HG03139 (cell line): ENCODE results near the gene CST8.

Source experiments
- ATAC-seq: cut with Tn5 transposase; IDR thresholded peaks from one replicate; pipeline ENCODE4 v1.9.1; 2021; ENCODE audit not compliant: unreplicated experiment

Gene CST8

DNA sequence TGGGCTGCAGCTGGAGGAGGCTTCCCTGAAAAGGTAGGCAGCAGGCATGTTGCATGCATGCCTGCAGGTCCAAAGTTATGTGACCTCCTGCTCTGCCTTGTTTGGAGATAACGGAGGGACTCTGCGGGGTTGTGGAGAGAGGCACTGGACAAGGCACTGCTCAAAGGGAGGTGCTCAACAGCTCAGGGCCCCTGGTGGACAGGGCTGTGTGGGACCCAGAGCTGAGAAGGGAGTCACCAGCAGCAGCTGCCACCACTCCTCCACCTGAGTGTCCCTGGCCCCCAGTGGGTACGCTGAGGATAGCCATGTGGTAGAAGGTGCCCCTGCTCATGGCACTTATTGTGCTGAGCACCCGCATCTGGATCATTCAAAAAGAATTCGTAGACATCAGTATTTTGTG lies 15.5 kb upstream of the CST8 start:
- ATAC-seq, result no peak

- ATAC-seq, result no peak
Measured at GRCh38 chr20:23476015-23476754, 14.7 kb upstream of the CST8 start.

GRCh38 chr20:23477223-23477622 lies 13.7 kb upstream of the CST8 start:
- no peak for ATAC-seq

- no peak for ATAC-seq
Measured at GRCh38 chr20:23479043-23479442, 11.9 kb upstream of the CST8 start.

- ATAC-seq, result no peak
Measured at GRCh38 chr20:23482138-23482537, 8.8 kb upstream of the CST8 start.

GRCh38 chr20:23484081-23484480 lies 6.8 kb upstream of the CST8 start:
- no peak for ATAC-seq

DNA sequence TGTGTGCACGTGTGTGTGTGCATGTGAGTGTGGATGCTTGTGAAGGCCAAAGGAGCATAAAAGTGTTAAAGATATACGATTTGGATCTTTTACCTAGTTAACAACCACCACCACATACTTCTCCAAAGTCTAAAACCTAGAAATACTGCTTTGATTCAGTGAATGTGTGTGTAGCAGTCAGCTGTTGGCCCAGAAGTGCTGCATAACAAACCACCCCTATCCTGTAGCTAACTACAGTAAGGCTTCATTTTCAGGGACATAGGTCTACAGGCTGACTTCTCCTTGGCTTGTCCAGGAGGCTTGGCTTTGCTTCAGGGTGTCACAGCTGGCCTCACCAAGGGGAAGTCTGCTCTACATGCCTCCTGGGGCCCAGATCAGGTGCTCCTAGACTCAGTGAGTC lies 2.4 kb upstream of the CST8 start:
- no peak for ATAC-seq

GRCh38 chr20:23488996-23489395 lies 1.9 kb upstream of the CST8 start:
- no peak for ATAC-seq

DNA sequence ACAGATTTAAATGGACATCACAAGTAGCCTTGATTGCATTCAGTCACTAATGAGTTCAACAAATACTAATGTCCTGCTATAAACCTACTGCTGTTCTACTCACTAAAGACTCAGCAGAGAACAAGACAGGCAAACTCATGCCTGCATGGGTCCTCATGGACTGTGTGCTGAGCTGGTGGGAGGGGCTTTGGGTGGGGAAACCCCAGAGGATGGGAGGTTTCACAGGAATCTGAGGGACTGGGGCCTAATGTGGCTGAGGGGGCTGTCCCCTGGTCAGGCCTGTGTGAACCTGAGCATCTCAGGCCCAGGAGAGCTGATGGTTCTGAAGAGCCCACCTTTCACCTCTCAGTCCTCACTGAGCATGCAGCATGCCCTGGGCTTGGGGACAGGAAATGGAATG lies 1.4 kb downstream of the CST8 start:
- ATAC-seq, result no peak

DNA sequence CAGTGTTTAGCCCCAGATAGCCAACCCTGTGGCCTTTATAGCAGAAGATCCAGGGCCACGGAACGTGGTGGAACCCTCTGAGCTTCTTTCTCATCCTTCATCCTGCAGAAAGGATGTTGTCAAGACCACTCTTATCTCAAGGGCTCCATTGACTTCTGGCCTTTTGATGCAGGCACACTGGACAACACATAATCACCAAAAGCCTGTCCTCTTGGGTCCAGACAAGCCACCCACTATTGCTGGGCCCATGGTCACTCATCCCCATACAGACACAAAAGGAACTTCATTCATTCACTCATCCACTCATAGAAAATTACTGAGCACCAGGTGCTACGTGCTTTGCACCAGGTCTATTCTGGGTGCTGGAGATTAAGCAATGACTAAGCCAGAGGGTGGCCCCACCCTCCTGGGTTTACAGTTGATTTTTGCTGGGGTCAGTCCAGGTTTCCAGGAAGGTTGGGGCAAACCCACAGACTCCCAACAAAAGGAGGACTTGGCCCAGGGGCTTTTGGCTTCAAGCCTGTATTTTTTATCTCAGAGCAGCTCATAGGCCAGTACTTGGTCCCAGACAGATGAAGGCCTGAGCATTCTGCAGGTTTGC lies 2.4 kb downstream of the CST8 start:
- no peak for ATAC-seq

DNA sequence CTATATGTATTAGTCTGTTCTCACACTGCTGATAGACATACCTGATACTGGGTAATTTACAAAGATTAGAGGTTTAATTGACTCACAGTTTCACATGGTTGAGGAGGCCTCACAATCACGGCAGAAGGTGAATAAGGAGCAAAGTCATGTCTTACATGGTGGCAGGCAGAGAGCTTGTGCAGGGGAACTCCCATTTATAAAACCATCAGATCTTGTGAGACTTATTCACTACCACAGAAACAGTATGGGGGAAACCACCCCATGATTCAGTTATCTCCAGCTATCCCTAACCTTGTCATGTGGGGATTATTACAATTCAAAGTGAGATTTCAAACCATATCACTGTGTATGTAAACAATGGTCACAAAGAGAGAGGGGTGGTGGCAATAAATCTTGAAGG lies 6.6 kb downstream of the CST8 start:
- ATAC-seq, result no peak

GRCh38 chr20:23501926-23502325 lies 11.0 kb downstream of the CST8 start:
- ATAC-seq, result no peak

- ATAC-seq, result no peak
Measured at GRCh38 chr20:23503649-23504048, 12.7 kb downstream of the CST8 start.

DNA sequence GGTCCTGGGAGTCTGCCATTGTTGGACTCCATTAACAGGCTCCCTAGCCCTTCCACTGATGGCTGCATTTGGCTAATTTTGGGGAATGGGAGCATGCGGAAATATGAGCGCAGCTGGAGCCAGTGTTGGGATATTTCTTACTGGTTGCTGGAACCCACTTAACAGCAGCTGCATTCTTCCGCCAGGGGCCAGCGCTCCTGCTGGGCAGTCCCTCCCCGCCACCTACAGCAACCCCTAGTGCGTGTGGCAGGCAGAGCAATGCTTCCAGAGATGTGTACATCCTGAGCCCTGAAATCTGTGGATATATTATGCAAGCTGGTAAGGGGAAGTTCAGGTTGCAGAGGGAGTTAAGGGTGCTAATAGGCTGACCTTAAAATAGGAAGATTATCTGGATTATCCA lies 16.4 kb downstream of the CST8 start:
- ATAC-seq, result no peak

GRCh38 chr20:23508449-23509229 lies 17.7 kb downstream of the CST8 start:
- ATAC-seq, result no peak

GRCh38 chr20:23509247-23509913 lies 18.5 kb downstream of the CST8 start:
- ATAC-seq, result no peak

GRCh38 chr20:23510000-23510590 lies 19.2 kb downstream of the CST8 start:
- ATAC-seq, result no peak

DNA sequence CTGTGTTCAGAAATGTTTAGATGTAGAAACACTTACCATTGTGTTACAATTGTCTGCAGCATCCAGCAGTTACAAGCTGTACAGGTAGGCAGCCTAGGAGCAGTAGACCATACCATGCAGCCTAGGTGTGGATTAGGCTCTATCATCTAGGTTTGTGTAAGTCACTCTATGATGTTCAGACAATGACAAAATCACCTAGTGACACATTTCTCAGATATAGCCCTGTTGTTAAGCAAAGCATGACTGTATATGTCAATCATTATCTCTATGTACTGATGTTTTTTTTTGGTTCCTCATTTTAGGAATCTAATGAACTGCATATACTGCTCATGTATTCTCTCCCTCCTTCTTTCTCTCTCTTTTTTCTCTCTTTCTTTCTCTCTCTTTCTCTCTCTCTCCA lies 22.2 kb downstream of the CST8 start:
- peak; percentile 48 for ATAC-seq

DNA sequence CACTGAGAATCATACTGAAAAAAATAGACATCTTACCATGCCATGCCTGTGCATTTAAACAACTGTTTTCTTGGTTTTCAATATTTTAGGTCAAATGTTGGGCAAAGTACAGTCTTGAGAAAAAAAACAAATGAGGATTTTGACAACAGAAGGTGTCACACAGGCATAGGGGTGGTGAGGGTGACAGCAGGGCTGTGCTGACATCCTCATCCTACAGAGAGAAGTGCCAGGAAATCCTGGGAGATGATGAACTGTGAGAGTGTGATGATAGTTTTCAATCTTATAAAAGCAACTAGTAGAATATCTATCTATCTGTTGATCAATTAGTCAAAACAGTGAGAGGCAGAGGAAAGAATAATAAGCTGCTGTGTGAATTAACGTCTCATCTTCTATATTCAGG lies 23.9 kb downstream of the CST8 start:
- no peak for ATAC-seq

GRCh38 chr20:23515250-23515939 lies 24.5 kb downstream of the CST8 start:
- no peak for ATAC-seq

- ATAC-seq, result no peak
Measured at GRCh38 chr20:23517719-23518118, 26.8 kb downstream of the CST8 start.
